Colonic mucosa (tissue), 4 donors: ENCODE results near the gene CDK13. TPM values are rescaled to one million over a fixed set of nuclear protein-coding genes. Genes with fewer than 3 reads are reported as not detected.

ENCODE experiments used
- DNase-seq: peaks from one replicate; pipeline ENCODE4 v3.0.0-alpha.2; 2020
- H3K27ac ChIP-seq: fragments of 200-600 bp; one replicate; pipeline ENCODE4 v1.8.0; 2021
- H3K27me3 ChIP-seq: fragments of 200-600 bp; one replicate; pipeline ENCODE4 v1.8.0; 2021
- H3K36me3 ChIP-seq: fragments of 200-600 bp; one replicate; pipeline ENCODE4 v1.8.0; 2021
- H3K4me1 ChIP-seq: fragments of 200-600 bp; one replicate; pipeline ENCODE4 v1.8.0; 2021; ENCODE audit warnings: mild to moderate bottlenecking
- H3K4me3 ChIP-seq: fragments of 200-600 bp; one replicate; pipeline ENCODE4 v1.8.0; 2021
- H3K9ac ChIP-seq, 2 donors: one replicate each; pipeline ENCODE4 v1.7.0; 2013; ENCODE audit warnings: control low read depth in 2 of 2, low read depth in 2 of 2, low read length in 2 of 2
- H3K9me3 ChIP-seq: fragments of 200-600 bp; one replicate; pipeline ENCODE4 v1.8.0; 2021
- intact Hi-C: fragments of 100-400 bp; cut with DNase I; formaldehyde crosslinking; loops from one replicate; pipeline ENCODE4 v1.14.1; 2022
- total RNA-seq, 2 donors: library from RNA; stranded (reverse); fragmentation: NEBNext Ultra II Directional in 1 of 2; extraction: Animal tissue kit (Norgen Biotek cat#: 25700) in 1 of 2; gene quantifications; one replicate each; pipeline ENCODE4 v1.2.1, GENCODE V29; 2021
- TF ChIP-seq, protein P1 (sequence below): fragments of 200-600 bp; IDR thresholded peaks from one replicate; pipeline ENCODE4 v1.8.0; 2022; ENCODE audit warnings: antibody characterized with exemption, mild to moderate bottlenecking
- donor health status: healthy.
- donor health status: DM: no; HTN: no; CAD: no.
- donor health status: DM: no; HTN: no; CAD: no.

CDK13 gene
- 10 to 100 TPM; 42.3 to 45.2 TPM for total RNA-seq

DNA sequence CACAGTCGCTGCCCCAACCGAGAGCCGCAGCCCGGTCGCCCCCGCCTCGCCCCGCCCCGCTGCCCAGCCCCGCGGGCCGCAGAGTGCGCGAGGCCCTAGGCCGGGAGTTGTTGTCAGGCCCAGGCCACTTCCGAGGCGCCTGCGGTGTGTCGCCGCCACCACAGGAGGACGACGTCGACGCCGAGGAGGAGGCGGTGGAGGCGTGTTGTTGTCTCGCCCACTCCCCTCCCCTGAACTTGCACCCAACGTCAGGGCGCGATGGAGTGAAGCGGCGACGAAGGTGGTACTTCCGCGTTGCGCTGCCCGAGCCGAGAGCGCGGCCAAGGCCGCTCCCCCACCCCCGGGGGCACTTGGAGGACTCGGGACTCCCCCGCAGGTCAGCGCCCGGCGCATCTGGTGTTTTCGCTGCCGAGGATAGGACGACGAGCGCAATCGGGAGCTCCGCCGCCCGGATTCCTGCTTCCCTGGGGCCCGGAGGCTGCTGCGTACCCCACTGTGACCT is at the start of gene CDK13:
Gene CDK13 (plus strand): TSS at position 286 of the 502 bp plus-strand sequence. CDS start 386 bp downstream, outside the sequence.
- no peaks in the 10 kb centered on the region for H3K27me3 ChIP-seq
- peak; percentile 80 for DNase-seq
- peak within 1 kb of the TSS; percentile 93 for H3K4me3 ChIP-seq
- no peaks in the 10 kb centered on the region for H3K36me3 ChIP-seq
- intact Hi-C loops: no loop called here
- peak within 1 kb of the TSS; percentile 100 for H3K27ac ChIP-seq
- peak within 1 kb of the TSS; percentile 94 to 99 for H3K9ac ChIP-seq
- TF ChIP-seq, protein P1, sequence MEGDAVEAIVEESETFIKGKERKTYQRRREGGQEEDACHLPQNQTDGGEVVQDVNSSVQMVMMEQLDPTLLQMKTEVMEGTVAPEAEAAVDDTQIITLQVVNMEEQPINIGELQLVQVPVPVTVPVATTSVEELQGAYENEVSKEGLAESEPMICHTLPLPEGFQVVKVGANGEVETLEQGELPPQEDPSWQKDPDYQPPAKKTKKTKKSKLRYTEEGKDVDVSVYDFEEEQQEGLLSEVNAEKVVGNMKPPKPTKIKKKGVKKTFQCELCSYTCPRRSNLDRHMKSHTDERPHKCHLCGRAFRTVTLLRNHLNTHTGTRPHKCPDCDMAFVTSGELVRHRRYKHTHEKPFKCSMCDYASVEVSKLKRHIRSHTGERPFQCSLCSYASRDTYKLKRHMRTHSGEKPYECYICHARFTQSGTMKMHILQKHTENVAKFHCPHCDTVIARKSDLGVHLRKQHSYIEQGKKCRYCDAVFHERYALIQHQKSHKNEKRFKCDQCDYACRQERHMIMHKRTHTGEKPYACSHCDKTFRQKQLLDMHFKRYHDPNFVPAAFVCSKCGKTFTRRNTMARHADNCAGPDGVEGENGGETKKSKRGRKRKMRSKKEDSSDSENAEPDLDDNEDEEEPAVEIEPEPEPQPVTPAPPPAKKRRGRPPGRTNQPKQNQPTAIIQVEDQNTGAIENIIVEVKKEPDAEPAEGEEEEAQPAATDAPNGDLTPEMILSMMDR: no peak
- no peaks in the 10 kb centered on the region for H3K9me3 ChIP-seq
- peaks cover 15% of the 10 kb centered on the region for H3K4me1 ChIP-seq

DNA sequence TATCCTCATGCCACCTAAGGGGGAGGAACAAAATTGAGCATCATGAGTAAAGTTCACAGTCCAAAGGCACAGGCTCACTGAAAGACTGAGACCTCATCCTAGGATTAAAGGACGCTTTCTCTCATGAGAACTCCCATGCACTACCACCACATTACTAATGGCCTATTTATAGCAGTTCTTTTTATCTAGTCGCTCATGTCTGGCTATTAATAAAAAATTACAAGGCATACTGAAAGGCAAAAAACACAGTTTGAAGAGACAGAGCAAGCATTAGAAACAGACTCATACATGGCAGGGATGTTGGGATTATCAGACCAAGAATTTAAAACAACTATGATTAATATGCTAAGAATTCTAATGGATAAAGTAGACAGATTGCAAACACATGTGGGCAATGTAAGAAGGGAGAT is 46.0 kb upstream of the CDK13 start:
- TF ChIP-seq, protein P1: no peak
- no peak overlapping the region for H3K27ac ChIP-seq
- DNase-seq: no peak
- intact Hi-C loops: no loop called here
- H3K27me3 ChIP-seq: no peaks in the 10 kb centered on the region
- no peak overlapping the region for H3K9ac ChIP-seq
- no peaks in the 10 kb centered on the region for H3K4me1 ChIP-seq
- no peaks in the 10 kb centered on the region for H3K36me3 ChIP-seq
- H3K4me3 ChIP-seq: no peak overlapping the region
- no peaks in the 10 kb centered on the region for H3K9me3 ChIP-seq

DNA sequence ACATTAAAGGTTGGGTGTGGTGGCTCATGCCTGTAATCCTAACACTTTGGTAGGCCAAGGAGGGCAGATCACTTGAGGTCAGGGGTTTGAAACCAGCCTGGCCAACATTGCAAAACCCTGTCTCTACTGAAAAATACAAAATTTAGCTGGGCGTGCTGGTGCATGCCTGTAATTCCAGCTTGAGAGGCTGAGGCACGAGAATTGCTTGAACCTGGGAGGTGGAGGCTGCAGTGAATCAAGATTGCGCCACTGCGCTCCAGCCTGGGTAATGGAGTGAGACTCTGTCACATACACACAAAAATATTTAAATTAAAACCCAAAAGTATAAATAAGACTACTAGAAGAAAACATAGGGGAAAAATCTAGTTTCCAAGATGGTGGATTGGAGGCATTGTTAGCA is 41.9 kb upstream of the CDK13 start:
- H3K36me3 ChIP-seq: no peaks in the 10 kb centered on the region
- H3K9ac ChIP-seq: no peak overlapping the region

DNA sequence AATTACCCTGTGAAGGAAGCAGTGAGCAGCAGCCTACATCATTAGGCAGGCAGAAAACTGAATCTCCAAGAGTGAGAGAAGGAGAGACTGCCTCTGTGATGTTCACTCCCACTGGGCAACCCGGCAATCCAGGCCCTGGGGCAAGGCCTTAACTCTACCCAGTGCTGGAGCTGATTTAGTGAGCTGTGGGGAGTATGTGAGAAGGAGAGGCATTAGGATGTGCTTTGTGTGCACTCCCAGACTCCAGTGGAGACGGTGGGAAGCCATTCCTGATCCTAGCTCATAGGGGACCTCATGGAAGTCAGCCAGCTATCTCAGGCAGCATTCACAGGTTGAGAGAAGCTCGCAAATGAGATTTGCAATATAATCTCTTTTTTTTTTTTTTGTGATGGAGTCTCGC is 41.1 kb upstream of the CDK13 start:
- no peak overlapping the region for H3K4me3 ChIP-seq
- intact Hi-C loops: no loop called here
- TF ChIP-seq, protein P1: no peak
- DNase-seq: no peak
- no peaks in the 10 kb centered on the region for H3K36me3 ChIP-seq
- no peak overlapping the region for H3K27ac ChIP-seq
- no peaks in the 10 kb centered on the region for H3K4me1 ChIP-seq
- H3K27me3 ChIP-seq: no peaks in the 10 kb centered on the region
- no peak overlapping the region for H3K9ac ChIP-seq
- H3K9me3 ChIP-seq: no peaks in the 10 kb centered on the region

More for the DNA sequence above, 41.9 kb upstream of the CDK13 start:
- no peaks in the 10 kb centered on the region for H3K27me3 ChIP-seq
- H3K27ac ChIP-seq: no peak overlapping the region
- H3K9me3 ChIP-seq: no peaks in the 10 kb centered on the region
- intact Hi-C loops: no loop called here
- no peak for DNase-seq
- TF ChIP-seq, protein P1: no peak
- H3K4me3 ChIP-seq: no peak overlapping the region
- H3K4me1 ChIP-seq: no peaks in the 10 kb centered on the region

DNA sequence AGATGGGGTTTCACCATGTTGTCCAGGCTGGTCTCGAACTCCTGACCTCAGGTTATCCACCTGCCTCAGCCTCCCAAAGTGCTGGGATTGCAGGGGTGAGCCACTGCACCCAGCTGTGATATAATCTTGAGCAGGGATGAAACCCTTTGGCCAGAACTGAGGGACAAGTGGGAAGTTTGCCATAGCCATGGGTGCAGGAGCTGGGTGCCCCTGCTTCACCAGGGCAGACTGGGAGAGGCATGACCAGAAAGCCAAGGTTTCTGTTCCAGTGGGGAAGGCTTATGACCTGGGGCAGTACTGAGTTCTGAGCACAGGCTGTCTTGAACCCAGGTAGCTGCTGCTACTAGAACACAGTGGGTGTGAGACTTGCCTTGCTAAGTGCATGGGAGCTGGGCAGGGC is 40.5 kb upstream of the CDK13 start:
- H3K27ac ChIP-seq: no peak overlapping the region
- no peaks in the 10 kb centered on the region for H3K9me3 ChIP-seq
- intact Hi-C loops: no loop called here
- no peaks in the 10 kb centered on the region for H3K27me3 ChIP-seq
- H3K36me3 ChIP-seq: no peaks in the 10 kb centered on the region
- no peak for DNase-seq
- no peak overlapping the region for H3K9ac ChIP-seq
- no peak overlapping the region for H3K4me3 ChIP-seq
- TF ChIP-seq, protein P1: no peak
- H3K4me1 ChIP-seq: no peaks in the 10 kb centered on the region
